C1 segment of cervical spinal cord (tissue), 14 donors: ENCODE data around the gene TPM1.

Experiments
- DNase-seq, 14 donors: peaks; one replicate each; lab custom pipeline; 2025; lab: John Stamatoyannopoulos, UW

TPM1 gene

GRCh38 chr15:63041402-63041973, 1.1 kb upstream of the TPM1 start:
- DNase-seq = no peak

DNA sequence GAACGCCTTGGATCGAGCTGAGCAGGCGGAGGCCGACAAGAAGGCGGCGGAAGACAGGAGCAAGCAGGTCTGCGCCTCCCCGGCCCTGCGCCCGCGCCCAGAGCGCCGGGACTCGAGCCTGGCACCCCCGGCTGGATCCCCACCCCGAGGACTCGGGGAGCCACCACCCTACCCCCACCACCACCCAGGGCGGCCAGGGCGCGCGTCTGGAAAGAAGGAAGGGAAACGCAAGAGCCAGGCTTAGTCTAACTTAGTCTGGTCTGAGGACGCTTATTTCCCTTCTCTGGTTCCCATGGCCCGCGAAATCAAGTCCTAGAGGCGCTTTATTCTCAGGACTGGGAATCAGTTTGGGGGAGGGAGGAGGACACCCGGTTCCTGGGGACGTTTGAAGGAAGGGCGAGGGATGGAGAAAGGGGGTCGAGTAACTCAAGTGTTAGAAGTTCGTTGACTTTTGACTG, 359 bp downstream of the TPM1 start:
- peak in 1 of 14 donors; percentile 51 for DNase-seq

DNA sequence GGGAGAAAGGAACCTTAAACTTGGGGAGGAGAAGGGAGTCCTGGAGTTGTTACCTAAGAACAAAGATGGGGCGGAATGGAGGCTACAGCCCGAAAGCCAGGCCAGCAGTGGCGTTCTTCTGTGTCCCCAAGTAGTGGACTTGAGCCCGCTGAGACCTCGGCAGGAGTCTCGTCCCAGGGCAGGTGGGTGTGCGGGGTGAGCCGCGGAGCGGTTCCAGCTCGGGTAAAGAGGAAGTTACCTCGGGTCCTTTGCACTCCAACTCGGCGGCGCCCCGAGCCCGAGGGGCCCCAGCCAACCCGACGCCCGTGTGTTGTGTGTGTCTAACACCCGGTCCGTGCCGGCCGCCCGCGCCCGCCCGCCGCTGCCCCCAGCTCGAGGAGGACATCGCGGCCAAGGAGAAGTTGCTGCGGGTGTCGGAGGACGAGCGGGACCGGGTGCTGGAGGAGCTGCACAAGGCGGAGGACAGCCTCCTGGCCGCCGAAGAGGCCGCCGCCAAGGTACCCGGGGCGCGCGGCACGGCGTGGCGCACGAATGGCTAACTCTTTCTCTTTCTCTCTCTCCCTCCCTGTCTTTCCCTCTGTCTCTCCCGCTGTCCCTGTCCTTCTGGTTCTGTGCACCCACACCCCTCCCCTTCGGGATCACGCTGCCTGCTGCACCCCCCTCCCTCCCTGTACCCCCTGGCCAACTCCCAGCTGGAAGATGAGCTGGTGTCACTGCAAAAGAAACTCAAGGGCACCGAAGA, 959 bp downstream of the TPM1 start:
- peak in 1 of 14 donors; percentile 46 for DNase-seq

DNA sequence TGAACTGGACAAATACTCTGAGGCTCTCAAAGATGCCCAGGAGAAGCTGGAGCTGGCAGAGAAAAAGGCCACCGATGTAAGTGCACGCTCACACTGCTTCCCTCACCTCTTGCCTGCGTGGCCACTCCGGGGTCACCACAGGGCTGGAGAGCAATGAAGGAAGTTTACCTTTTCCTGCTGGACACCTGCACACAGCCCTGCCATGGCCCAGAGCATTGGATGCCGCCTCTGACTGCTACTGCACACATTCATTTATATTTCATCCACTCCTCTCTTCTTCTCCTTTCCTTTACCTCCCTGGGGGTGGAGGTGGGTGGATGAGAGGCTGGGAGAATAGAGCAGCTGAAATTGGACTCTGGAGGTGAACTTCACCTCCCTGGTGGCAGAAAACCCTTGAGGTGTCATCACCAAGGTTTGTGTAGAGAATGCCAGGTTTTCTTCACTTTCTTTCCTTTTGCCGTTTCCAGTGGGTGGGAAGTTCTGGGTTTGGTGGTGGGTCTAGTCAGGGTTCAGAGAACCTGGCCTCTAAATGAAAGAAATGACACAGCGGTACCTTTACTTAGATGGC, 1.6 kb downstream of the TPM1 start:
- no peak for DNase-seq

DNA sequence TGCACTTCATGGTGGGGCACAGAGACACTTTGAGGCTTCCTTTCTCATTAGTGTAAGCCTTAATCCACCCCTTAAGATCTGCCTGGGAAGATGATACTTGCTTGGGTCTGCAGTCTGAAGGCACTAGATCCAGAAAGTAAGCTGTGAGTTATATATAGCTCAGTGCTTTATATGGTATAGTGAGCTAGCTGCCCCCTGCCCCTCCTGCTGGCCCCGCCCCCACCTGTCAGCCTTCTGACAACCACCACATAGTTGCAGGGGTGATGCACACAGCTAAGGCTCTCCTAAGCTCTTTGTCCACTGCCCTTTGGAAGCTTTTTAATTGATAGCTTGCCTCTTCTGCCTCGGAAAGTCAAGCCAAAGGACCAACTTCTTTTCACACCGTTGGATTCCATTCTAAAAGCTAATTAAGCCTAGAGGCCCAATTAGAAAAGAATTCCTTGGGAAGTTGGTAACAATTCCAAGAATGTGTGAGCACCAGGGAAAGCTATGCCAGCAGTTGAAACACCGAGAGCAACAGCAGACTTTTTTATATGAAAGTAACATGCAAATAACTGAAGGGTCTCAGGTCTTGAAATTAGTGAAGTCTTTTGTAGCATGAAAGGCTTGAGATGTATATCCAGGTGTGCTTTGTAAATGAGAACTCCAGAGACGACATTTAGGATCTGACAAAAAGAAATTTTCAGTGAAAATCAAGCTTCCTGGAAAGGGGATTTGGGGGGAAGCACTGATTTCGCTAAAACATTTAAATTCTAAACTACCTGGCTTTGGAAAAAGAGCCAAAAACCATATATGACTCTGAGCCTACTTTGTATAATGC, 2.3 kb downstream of the TPM1 start:
- DNase-seq = no peak

- DNase-seq = no peak
Measured at GRCh38 chr15:63045465-63045840, 2.9 kb downstream of the TPM1 start.

- no peak for DNase-seq
Measured at GRCh38 chr15:63045879-63046278, 3.3 kb downstream of the TPM1 start.

- DNase-seq = no peak
Measured at GRCh38 chr15:63046917-63047760, 4.6 kb downstream of the TPM1 start.

DNA sequence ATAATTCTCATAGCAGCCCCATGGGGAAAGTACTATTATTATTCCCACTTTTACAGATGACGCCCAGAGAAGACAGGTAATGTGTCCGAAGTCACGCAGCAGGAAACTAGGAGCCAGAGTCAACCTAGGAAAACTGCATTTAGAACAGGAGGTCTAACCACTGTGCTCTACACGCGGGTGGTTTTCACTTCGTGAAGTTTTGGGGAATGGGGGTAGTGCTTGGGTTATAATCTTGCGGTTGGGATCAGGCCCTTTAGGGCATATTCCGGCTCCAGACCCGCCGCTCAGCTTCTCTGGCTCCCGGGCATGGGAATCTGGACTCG, 5.2 kb downstream of the TPM1 start:
- DNase-seq = no peak

- DNase-seq = peak; percentile 45 to 99 (median 86)
Measured at GRCh38 chr15:63048115-63048775, 5.7 kb downstream of the TPM1 start.

GRCh38 chr15:63048776-63049665, 6.5 kb downstream of the TPM1 start:
- DNase-seq = peak in 12 of 14 donors; percentile 20 to 68 (median 44)

- no peak for DNase-seq
Measured at GRCh38 chr15:63049783-63050371, 7.3 kb downstream of the TPM1 start.

DNA sequence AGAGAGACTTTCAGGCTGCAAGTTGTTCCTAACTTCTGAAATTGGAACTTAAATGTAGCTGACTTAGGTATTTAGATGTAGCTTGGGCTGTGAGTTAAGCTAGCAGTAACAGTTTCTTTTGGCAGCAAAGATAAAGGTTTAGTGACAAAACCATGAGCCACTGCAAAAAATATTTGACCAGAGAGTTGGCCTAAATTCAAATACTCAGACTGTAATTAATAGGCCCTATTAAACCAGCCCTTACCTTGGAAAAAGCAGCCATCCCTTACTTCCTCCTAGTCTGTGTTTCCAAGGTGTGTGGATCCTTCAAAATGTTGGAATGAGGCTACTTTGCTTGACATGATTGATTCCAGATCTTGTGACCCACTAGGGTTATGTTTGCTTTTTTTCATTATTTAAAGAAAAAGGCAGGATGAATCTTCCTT, 8.2 kb downstream of the TPM1 start:
- no peak for DNase-seq

- DNase-seq = no peak
Measured at GRCh38 chr15:63051156-63052066, 8.9 kb downstream of the TPM1 start.

DNA sequence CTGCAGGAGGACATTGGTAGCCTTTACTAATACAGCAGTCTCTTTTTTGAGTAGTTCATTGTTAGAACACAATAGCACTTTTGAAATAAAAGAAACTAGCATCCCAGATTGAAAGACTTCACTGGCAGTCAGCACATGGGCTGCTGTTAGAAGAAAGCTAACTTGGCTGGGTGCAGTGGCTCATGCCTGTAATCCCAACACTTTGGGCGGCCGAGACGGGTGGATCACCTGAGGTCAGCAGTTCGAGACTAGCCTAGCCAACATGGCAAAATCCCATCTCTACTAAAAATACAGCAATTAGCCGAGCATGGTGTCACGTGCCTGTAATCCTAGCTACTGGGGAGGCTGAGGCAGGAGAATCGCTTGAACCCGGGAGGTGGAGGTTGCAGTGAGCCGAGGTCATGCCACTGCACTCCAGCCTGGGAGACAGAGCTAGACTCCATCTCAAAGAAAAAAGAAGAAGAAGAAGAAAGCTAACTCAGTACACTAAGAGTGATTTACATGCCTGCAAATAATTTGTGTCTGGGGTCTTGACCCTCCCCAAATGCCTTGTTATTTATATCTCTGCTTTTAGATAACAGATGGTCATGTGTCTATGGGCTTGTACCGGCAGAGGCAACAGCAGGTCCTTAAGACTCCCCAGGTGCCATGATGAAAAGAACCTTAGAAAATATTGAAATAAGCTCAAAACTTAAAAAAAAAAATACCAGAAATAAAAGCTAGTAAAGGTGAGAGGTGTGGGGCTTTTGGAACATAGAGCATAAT, 9.7 kb downstream of the TPM1 start:
- DNase-seq = no peak

DNA sequence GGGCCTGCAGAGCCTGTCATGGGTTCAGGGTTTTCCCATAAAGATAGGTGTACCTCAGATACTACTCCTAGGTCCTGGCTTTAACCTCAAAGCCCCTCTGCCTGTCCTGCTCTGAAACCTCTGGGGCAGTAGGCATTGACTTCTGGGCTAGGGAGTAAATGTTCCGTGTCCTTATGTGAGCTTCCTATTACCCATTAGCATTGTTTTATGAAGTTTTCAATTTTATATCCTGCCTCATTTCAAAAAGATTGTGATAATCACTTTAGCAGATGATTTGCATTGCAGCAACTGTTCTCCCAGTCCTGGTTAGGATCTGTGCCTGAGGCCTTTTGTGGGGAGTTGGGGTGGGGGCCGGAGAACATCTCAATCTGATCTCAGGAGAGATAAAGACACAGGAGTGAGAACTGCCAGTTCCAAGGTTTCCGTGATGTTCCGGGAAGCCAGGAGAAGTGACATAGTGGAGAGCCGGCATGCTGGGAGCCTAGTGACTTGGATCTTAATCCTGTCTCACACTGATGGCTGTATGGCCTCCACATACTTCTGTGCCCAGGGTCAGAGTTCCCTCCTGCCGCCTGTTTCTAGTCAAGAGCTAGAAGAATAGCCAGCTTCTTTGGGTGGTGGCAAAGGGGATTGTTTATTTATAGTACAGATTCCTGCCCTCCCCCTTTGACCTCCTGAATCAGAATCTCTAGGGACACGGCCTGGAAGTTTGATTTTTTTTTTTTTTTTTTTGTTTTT, 10.6 kb downstream of the TPM1 start:
- DNase-seq = peak in 2 of 14 donors; percentile 11 to 16

GRCh38 chr15:63054281-63054683, 11.7 kb downstream of the TPM1 start:
- no peak for DNase-seq
